SIG-M5 treated with dmso at 0.1 percent for 504 hours (cell line): ENCODE results near the gene C1QL1.
A peak's percentile ranks its signal among the peaks of the same experiment; 100 is the strongest.

Experiments
- DNase-seq: peaks from one replicate; lab custom pipeline; 2025; ENCODE audit not compliant: unreplicated experiment; lab: John Stamatoyannopoulos, UW

Gene C1QL1

DNA sequence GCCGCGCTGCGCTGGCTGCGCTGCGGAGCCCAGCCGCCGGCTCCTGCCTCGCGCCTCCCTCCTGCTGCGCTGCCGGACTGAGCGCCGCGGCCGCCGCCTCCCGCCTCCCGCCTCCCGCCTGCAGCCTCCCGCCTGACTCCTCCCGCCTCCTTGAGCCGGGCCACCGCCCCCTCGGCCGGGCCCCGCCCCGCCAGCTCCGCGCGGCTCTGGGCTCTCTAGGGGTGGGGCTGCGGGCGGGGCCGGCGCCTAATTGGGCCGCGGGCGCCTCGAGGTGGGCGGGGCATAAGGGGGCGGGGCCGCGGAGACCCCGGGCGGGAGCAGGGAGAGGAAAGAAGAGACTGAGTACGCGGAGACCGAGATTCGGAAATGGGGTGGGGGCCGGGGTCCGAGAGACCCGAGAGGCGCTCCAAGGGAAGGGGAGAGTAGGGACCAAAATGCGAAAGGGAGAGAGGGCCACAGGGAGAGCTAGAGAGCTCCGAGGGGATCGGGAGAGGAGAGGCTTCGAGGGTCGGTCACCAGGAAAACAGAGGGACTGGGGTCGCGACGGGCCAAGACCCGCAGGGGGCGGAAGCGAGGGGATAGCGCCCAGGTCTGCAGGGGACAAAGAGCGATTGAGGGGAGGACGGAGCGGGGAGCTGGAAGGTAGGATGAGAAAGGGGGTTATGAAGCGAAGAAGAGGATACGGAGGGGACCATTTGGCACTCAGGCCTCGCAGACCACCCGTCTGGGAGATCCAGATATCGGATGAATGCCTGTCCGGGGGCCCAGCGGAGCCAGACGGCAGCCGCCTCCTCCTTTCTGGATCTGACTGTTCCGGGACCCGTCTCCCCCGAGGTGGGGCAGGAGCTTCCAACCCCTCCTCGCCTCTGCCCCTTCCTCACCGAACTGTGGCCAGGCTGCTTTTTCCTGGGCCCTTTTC is at the start of gene C1QL1:
C1QL1 (minus strand) TSS at position 79 of the 919 bp plus-strand sequence. CDS start 255 bp downstream, outside the sequence.
- DNase-seq: peak; percentile 80

DNA sequence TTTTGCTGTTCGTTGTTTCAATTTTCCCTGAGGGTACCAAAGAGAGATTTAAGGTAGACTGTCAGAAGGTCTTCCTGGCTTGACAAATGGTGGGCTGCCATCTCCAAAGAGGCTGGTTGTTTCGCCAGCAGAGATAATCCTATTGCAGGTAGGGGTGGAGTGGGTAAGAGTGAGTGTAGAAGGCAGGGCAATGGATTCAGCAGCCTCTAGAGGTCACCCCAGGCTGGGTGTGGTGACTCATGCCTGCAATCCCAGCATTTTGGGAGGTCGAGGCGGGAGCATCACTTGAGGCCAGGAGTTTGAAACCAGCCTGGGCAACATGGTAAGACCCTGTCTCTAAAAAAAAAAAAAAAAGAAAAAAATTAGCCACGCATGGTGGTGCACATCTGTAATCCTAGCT is 48.7 kb upstream of the C1QL1 start:
- peak; percentile 50 for DNase-seq

DNA sequence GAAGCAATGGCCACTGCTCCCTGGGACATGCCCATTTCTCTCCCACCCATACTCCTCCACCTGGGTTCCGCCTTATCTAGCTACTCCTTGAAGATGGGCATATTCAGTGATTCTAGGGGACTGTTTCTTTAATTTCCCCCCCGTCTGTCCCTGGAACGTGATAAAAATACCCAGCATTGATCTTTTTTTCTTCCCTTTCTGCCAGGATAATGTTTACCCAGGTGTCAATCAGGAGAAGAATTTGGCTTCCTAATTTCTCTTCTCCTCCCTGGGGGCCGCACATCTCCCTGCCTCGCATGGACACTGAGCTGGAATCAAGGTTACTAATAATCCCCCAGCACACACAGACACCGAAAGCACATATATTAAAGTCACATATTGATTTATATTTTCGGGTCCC is 48.1 kb upstream of the C1QL1 start:
- DNase-seq: no peak

DNA sequence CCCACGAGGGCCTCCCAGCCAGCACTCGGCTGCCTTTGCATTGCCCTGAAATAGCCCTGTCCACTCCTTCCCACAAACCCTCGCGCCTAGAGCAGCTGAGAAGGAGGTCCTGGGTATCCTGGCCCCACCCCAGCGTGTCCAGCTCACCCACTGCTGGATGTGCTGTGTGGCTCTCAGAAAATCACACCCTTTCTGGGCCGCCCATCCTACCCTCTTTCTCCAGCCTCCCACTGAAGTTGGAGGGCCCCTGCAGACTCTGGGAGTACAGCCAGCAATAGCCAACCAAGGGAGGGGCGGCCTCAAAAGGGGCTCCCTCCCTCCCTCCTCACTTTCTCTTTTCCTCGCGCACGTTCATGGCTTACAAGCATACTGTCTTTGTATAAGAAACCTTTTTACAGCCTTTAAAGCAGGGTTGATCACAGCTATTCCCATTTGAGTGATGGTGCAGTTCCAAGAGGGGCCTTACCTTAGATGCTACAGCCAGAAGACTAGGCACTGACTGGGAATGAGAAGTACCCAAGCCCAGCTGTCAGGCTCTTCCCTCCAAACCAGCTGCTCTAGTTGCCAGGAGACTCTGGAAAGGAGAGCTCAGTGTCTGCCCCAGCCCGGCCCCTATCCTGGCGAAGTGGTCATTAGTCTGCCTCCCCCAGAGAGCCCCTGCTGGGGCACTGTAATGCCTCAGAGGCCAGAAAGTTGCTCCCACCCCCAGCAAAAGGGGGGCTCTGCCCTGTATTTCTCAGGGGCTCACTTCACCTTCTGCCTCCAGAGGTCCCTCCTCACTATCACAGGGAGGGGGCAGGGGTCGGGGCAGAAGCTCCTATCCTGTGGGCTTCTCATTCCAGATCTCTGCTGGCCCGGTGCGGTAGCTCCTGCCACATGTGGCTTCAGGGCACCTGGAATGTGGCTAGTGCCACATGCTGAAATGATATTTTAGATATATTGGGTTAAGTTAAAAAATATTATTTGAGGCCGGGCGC is 45.2 kb upstream of the C1QL1 start:
- DNase-seq: no peak

DNA sequence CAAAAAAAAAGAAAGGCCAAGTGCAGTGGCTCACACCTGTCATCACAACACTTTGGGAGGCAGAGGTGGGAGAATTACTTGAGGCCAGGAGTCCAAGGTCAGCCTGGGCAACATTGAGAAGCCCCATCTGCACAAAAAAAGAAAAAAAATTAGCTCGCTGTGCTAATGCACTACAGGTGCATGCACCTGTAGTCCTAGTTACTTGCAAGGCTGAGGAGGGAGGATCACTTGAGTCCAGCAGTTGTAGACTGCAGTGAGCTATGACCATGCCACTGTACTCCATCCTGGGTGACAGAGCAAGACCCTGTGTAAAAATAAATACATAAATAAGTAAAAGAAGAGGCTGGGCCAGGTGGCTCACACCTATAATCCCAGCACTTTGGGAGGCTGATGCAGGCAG is 43.7 kb upstream of the C1QL1 start:
- DNase-seq: no peak

DNA sequence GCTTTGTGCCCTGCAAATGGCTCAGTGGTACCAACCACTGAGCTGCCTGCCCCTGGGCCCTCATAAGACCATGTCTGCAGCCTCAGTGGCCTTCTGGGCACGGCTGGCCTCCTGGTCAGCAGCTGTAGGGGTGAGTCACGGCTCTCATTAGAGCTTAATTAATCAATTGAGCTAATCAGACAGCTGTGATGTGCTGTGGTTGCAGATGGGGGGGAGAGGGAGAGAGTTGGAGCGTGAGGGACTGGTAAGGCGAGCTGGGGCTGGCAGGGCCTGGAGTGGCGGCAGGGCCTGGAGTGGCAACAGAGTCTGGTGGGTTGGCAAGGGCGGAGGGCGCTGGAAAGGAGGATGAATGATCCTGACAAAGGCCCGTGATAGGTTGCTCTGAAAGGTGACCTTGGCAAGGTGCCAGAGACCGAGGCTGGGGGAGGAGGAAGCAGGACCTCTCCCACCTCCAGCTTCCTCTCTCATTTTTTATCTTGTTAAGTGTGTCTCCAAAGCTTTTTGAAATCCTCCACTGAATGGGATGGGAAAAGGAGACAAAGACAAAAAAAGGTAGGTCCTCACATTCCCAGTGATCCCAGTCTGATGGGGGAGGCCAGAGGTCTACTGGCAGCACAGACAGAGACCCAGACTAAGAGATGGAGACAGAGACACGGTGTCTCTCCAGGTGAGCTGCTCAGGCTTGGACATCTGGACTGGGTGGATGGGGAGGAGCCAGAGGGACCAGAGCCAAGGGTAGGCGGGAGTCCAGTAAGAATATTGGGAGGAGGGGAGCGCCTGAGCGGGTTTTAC is 41.8 kb upstream of the C1QL1 start:
- DNase-seq: no peak

DNA sequence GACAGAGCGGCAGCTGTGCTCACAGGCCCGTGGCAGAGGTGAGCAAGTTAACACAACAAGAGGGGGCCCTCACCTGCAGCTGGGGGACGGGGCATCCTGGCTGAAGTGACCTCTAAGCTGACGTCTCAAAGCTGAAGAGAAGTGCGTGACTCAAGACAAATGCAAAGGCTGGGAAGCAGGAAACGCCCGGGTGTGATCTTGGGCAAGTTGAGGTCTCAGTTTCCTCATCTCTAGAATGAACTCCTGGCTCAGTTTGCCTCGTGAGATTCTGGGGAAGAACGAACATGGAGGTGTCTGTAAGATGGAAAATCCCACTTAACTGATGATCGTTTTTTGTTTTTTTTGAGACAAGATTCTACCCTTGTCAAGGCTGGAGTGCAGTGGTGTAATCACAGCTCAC is 40.1 kb upstream of the C1QL1 start:
- peak; percentile 65 for DNase-seq

DNA sequence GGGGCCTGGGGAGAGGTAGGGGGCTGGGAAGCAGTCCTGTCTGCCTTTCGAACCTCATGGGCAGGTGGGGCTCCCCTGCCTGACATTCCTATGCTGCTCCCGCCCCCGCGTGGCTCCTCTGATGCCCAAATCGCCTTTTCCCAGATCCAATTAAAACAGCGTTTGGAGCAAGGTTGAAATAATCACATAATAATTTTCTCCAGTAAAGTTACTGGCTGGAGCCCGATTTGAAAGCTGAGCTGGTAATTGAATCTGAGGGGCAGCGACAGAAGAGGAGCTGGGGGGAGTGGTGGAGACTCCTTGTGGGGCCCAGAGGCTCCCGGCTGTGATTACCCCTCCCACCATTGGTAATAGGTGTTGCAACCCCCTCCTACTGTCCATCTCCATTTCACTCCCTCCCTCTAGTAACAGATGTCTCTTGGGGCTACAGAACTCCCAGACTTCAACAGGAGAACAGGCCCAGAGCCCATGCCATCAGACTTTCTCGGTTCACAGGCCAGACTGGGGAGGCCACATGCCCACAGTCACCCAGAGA is 38.9 kb upstream of the C1QL1 start:
- DNase-seq: no peak

DNA sequence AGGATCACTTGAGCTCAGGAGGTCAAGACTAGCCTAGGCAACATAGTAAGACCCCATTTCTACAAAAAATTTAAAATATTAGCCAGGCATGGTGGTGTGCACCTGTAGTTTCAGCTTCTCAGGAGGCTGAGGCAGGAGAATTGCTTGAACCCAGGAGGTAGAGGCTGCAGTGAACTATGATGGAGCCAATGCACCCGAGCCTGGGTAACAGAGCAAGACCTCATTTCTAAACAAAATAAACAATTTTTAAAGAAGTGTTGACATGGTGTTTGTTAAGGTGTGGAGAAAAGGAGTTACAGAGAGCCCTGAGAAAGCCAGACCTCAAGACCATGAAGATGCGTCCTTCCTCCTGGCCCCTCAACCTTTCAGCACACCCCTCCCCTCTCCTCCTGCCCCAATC is 37.6 kb upstream of the C1QL1 start:
- DNase-seq: no peak

DNA sequence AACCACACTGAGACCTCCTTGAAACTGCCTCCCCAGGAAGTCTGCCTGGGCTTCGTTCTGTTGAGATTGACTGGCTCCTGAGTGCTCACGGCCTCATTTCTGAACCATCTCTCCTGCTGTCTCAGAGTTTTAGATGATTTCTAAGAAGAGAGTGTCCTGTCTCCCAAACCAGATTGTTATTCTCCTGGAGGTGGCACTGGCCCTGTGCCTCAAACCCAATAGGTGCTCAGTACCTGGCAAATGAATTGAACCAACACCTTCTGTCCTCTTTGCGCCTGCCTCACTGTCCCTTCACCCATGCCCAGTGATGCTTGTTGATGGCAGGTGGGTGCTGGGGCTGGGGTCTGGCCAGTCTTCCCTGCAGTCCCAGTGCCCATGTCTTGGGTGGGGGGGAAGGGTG is 36.3 kb upstream of the C1QL1 start:
- no peak for DNase-seq

DNA sequence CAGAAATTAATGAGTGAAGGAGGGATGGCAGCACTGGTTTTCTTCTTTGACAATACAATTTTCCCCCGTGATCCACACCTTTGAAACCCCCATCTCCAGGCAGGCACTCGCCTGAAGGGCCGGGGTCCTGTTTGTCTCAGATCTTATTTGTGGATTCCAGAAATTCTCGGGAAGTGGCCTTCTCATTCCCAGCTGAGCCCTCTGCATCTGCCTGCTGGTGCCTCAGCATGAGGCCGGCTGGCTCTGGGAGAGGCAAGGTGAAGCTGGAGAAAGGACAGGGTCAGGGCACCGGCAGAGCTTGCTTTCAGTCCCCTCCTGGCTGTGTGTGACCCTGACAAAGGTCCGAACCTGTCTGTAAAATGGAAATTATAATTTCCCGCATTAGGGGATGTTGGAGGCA is 35.8 kb upstream of the C1QL1 start:
- no peak for DNase-seq

DNA sequence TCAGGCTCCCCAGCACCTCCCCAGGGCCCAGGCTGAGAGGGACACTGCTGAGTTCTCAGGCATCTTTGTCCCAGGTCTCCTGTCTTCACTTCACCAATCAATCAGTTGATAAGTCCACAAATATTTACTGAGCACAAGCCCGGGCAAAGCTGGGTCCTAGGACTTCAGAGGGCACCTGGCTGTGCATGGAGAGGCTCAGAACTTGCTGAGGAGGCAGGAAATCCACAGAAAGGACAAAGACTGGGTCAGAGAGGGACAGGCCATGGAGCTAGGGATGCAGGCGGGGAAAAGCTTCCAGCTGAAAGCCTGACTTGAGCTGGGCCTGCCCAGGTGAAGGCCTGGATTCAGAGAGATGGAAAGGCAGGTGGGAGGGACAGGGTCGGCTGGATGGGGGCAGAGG is 33.2 kb upstream of the C1QL1 start:
- no peak for DNase-seq

DNA sequence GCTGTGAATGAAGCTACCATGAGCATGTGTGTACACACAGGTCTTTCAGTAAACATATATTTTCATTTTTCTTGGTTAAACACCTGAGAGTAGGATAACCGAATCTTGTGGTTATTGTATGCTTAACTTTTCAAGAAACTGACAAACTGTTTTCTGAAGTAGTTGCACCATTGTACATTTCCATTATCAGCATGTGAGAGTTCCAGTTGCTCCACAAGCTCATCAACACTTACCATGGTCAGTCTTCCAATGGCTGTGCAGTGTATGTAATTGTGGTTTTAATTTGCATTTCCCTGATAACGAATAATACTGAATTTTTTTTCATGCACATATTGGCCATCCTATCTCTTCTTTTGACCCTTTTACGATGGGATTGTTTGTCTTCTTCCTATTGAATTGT is 31.3 kb upstream of the C1QL1 start:
- DNase-seq: no peak

DNA sequence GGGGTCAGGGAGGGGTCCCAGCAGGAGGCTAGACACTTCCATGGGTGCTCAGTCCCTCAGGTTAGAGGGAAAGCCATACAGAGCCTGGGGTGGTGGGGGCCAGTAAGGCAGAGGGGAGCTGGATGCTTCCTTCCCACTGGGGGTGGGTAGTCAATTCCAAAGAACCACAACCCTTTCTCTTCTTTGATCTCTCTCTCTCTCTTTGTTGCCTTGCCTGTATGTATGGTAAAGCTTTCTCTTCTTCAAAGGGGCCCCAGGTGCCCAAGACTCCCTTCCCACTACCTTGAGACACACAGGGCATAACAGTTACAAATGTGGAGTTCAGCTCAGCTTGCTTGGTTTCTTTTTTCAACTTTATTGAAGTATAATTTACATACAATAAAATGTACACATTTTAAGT is 30.5 kb upstream of the C1QL1 start:
- DNase-seq: no peak

DNA sequence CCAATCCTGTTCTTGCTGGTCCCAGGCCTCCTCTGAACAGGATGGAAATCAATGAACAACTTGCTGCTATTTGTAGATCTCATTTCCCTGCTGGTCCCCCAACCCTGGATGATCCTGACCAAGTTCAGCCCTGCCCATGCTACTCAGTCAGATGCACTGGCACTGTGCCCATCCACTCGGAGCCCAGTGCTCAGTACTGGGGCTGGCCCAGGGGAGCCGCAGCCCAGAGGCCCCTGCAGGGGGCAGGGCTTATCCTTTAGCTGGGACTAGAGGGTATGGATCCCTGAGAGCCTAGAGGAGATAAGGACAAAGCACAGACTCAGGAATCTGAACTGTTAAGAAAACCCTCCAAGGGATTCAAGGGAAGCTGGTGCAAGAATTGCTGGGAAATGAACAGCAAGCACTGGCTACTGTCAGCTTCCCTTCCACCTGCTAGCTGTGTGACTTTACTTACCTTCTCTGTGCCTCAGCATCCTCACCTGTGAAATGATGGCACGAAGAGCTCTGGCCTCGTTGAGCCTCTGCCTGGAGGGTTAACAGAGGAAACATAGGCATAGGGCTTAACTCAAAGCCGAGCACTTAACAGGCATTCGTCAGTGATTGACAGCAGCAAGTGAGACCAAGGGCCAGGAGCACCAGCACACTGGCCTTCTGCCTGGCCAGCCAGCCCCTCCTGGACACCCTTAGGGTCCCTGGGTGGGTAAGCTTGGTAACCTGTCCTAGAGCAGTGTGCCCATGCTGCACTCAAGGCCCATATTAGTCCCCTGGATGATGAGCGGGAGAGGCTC is 29.8 kb upstream of the C1QL1 start:
- no peak for DNase-seq

DNA sequence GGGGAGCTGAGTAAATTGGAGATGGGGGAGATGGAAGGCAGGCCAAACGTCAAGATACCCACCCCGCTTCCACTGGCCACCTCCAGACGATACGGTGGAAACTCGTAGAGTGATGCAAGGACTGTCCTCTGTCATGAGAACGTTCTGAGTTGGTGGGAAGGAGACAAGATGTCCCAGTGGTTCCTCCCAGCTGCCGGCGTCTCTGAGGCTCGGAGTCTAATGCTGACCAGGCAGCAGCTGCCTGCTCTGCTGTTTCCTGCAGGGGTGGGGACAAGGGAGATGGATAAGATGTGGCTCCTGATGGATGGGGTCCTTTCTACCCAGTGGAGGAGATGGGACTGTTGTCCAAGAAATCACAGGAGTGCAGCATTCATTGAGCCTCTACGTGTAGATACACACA is 28.2 kb upstream of the C1QL1 start:
- no peak for DNase-seq

DNA sequence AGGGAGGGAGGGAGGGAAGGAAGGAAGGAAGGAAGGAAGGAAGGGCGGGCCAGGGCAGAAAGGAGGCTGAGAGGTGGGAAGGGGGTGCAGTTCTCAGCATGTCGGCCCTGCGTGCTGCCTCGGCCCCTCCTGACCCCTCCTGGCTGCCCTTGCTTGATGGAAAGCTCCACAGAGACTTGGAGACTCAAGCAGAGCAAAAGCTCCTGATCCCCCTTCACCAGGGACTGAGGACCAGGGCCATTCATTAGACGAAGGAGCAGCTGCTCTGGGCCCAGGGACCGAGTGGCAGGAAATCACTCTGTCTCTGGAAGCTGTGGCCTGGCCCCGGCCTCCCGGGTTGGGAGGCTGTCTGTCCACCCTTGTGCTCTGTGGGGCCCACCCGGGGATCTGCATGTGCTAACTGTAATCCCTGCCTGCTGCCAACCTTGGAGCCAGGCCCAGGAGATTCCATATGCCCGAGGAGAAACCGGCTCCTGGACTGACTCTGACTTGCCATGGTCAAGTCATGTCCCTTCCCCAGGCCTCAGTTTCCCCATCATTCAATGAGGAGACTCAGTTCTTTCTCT is 27.4 kb upstream of the C1QL1 start:
- no peak for DNase-seq

DNA sequence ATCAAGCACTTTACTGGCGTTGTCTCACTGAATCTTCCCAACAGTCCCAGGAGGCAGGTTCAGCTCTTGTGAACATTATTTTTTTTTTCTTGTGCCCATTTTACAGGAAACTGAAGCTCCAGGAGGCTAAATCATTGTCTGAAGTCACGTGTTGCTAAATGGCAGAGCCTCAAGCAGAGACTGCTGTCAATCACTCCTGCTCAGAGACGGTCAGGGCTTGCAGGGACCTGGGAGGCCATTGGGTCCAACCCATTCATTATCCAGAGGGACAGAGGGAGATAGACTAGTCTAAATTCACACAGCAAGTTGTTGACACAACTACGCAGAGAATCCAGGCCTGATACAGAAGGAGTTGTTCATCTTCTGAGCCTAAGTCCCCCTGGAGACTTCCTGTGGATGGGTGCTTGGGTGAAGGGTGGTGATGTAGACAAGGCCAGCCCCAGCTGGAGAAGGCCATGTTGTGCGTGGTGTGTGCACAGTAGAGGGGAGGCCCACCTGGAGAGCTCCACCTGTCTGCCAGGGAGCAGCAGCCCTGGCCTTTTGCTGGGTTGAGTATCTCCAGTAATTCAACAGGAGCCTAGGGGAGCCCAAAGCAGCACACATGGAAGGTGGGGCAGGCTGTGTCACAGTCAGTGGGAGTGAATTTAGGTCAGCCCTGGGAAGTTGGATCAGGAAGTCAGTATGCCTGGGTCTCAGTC is 24.3 kb upstream of the C1QL1 start:
- DNase-seq: no peak

DNA sequence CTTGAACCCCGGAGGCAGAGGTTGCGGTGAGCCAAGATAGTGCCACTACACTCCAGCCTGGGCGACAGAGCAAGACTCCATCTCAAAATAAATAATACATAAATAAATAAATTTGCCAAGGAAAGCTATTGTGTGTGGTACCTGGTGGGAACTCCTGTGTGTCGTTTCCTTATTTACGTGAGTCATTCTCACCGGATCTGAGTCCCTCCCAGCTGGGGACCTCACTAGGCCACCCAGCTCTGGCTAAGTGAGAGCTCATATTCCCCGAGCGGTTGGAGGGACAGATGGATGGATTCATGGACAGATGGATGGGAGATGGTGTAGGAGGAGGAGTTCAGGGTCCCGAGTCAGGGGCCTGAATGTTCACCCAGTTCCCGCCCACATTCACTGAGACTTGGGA is 22.9 kb upstream of the C1QL1 start:
- DNase-seq: no peak
